B cell (primary cell): Measurements from ENCODE around the gene NDST1. TPM values are rescaled to one million over a fixed set of nuclear protein-coding genes. Genes with fewer than 3 reads are reported as not detected.

Experiments used
- ATAC-seq: fragments of 200-7000 bp; cut with Tn5 transposase; one replicate; pipeline ENCODE4 v1.10.0; 2021; ENCODE audit warnings: low read depth, mild to moderate bottlenecking, moderate number of reproducible peaks, moderate library complexity
- CTCF ChIA-PET: fragments of 350-600 bp; sonication (Branson Sonifier 250); formaldehyde crosslinking; loops from one replicate; lab custom pipeline; 2021; ENCODE audit warnings: antibody characterized with exemption, inconsistent platforms; lab: Charles Lee
- POLR2A ChIA-PET: fragments of 350-600 bp; sonication (Branson Sonifier 250); formaldehyde crosslinking; loops from one replicate; lab custom pipeline; 2021; ENCODE audit warnings: antibody characterized with exemption; lab: Charles Lee
- DNase-seq: peaks from one replicate; pipeline ENCODE4 v3.0.0; 2013
- H2AFZ ChIP-seq: 2 replicates; pipeline ENCODE4 v1.6.1; 2012; ENCODE audit warnings: mild to moderate bottlenecking, low read depth, low read length; ENCODE audit not compliant: insufficient read depth, poor library complexity, severe bottlenecking
- H3K27ac ChIP-seq, 2 donors: 1 replicate in 1 of 2; 2 replicates in 1 of 2; pipeline ENCODE4 v1.5.1; 2012 to 2013; ENCODE audit warnings: low read length in 2 of 2, mild to moderate bottlenecking in 2 of 2, moderate library complexity in 1 of 2
- H3K27me3 ChIP-seq, 4 experiments: fragments of 200-600 bp in 1 of 4; sonication (generic) in 1 of 4; replicated peaks in 1 of 4; 1 replicate in 2 of 4; 2 replicates in 2 of 4; pipeline versions ENCODE4 v1.6.1 to v1.7.0; 2013 to 2016; ENCODE audit warnings: low read length in 3 of 4, mild to moderate bottlenecking in 2 of 4, mixed read lengths in 1 of 4, moderate library complexity in 1 of 4; ENCODE audit not compliant: insufficient read depth in 4 of 4, control insufficient read depth in 3 of 4; ENCODE audit errors: control extremely low read depth in 1 of 4
- H3K36me3 ChIP-seq, 2 experiments: replicated peaks in 1 of 2; 1 replicate in 1 of 2; 2 replicates in 1 of 2; pipeline versions ENCODE4 v1.6.1 to v1.7.1; 2013; ENCODE audit warnings: low read length in 1 of 2; ENCODE audit not compliant: insufficient read depth in 2 of 2, control insufficient read depth in 1 of 2; ENCODE audit errors: control extremely low read depth in 1 of 2, extremely low read depth in 1 of 2
- H3K4me1 ChIP-seq, 2 donors: fragments of 200-600 bp in 1 of 2; sonication (generic) in 1 of 2; 1 replicate in 1 of 2; 2 replicates in 1 of 2; pipeline versions ENCODE4 v1.5.1 to v1.6.1; 2013 to 2017; ENCODE audit warnings: low read length in 2 of 2; ENCODE audit not compliant: control insufficient read depth in 2 of 2, insufficient read depth in 2 of 2
- H3K4me2 ChIP-seq: replicated peaks from 2 replicates; pipeline ENCODE3; 2012; ENCODE audit warnings: mild to moderate bottlenecking, low read depth, low read length; ENCODE audit not compliant: poor library complexity, severe bottlenecking
- H3K4me3 ChIP-seq, 5 experiments: fragments of 200-600 bp in 1 of 5; sonication (generic) in 1 of 5; 1 replicate in 3 of 5; 2 replicates in 2 of 5; pipeline versions ENCODE4 v1.5.1 to v1.7.0; 2011 to 2016; ENCODE audit warnings: low read length in 4 of 5, mild to moderate bottlenecking in 4 of 5, low read depth in 2 of 5, control low read depth in 1 of 5, moderate library complexity in 1 of 5; ENCODE audit not compliant: insufficient read depth in 1 of 5; ENCODE audit errors: control extremely low read depth in 1 of 5, extremely low read depth in 1 of 5
- H3K79me2 ChIP-seq: fragments of 200-600 bp; sonication (generic); one replicate; pipeline ENCODE4 v1.6.0; 2016; ENCODE audit warnings: low read length; ENCODE audit not compliant: control insufficient read depth, insufficient read depth
- H3K9ac ChIP-seq: fragments of 200-600 bp; sonication (generic); 2 replicates; pipeline ENCODE4 v1.6.1; 2017; ENCODE audit warnings: mild to moderate bottlenecking, low read length, moderate library complexity
- H3K9me3 ChIP-seq, 3 donors: one replicate each; pipeline versions ENCODE4 v1.6.1 to v1.7.1; 2013; ENCODE audit warnings: low read length in 2 of 3; ENCODE audit not compliant: control insufficient read depth in 2 of 3, insufficient read depth in 1 of 3; ENCODE audit errors: control extremely low read depth in 1 of 3
- H4K20me1 ChIP-seq: 2 replicates; pipeline ENCODE4 v1.6.0; 2012; ENCODE audit warnings: mild to moderate bottlenecking, low read length; ENCODE audit not compliant: insufficient read depth, control insufficient read depth, poor library complexity, severe bottlenecking
- H3K27ac Mint-ChIP-seq: one replicate; pipeline ENCODE4 v1.8.0; 2021; ENCODE audit warnings: mixed read lengths
- H3K27me3 Mint-ChIP-seq: one replicate; pipeline ENCODE4 v1.8.0; 2021; ENCODE audit warnings: mixed read lengths
- H3K4me1 Mint-ChIP-seq: one replicate; pipeline ENCODE4 v1.8.0; 2021; ENCODE audit warnings: mixed read lengths
- H3K4me3 Mint-ChIP-seq: one replicate; pipeline ENCODE4 v1.8.0; 2021; ENCODE audit warnings: mixed read lengths
- H3K9me3 Mint-ChIP-seq: one replicate; pipeline ENCODE4 v1.8.0; 2022; ENCODE audit warnings: mixed read lengths; ENCODE audit not compliant: insufficient read depth
- CTCF ChIP-seq: fragments of 200-600 bp; IDR thresholded peaks from one replicate; pipeline ENCODE4 v1.8.0; 2022; ENCODE audit warnings: antibody characterized with exemption, mild to moderate bottlenecking
- EZH2 ChIP-seq: IDR thresholded peaks from 2 replicates; pipeline ENCODE4 v1.6.1; 2012; ENCODE audit warnings: borderline replicate concordance, low read depth, mild to moderate bottlenecking, moderate library complexity, low read length; ENCODE audit not compliant: insufficient read depth, poor library complexity, severe bottlenecking
- WGBS: methylation state at CpG from one replicate; pipeline ENCODE4 v1.1.5; 2013; ENCODE audit warnings: missing lambda C conversion rate; ENCODE audit not compliant: insufficient coverage; 5-methylcytosine and 5-hydroxymethylcytosine counted together
- intact Hi-C: fragments of 100-400 bp; cut with micrococcal nuclease; formaldehyde crosslinking; loops from one replicate; pipeline ENCODE4 v1.10.0; 2022
- polyA plus RNA-seq: library from polyadenylated mRNA; depleted of rRNA; stranded (reverse); fragments of >200 nt; gene quantifications from 2 replicates; pipeline ENCODE4 v1.2.3, GENCODE V29; 2012
- total RNA-seq, 2 donors: library from RNA; stranded (reverse); fragments of 120-200 nt in 1 of 2; gene quantifications; 1 replicate in 1 of 2; 2 replicates in 1 of 2; pipeline versions ENCODE4 v1.2.3 to v1.2.4, GENCODE V29; 2013 to 2022

NDST1 gene
- total and polyA plus RNA-seq, 2 donors (not counting 1 experiment from before 2014, with no cell fraction given), result 4.3 to 7.0 TPM

- Histone ChIP-seq H3K9ac (no peak overlapping the region), H3K4me1 (no peaks in the 10 kb centered on the region), H2AFZ (no peak overlapping the region), H3K27me3 (peaks cover 0 to 5% (median 1%) of the 10 kb centered on the region in 4 experiments), H3K4me2 (no peak overlapping the region), H3K36me3 (no peaks in the 10 kb centered on the region), H4K20me1 (no peaks in the 10 kb centered on the region), H3K4me3 (no peak overlapping the region), H3K79me2 (no peaks in the 10 kb centered on the region), H3K9me3 (peaks cover 0 to 3% (median 0%) of the 10 kb centered on the region in 3 donors), H3K27ac (no peak overlapping the region)
- CTCF ChIA-PET, result no interaction called here
- Mint-ChIP-seq H3K9me3 (no peaks in the 10 kb centered on the region), H3K4me3 (no peak overlapping the region), H3K27ac (no peak overlapping the region), H3K4me1 (no peaks in the 10 kb centered on the region), H3K27me3 (peaks cover 15% of the 10 kb centered on the region)
- DNase-seq, result no peak
- no peak for ATAC-seq
- intact Hi-C loops, result no loop called here
- no peak for TF ChIP-seq EZH2
- TF ChIP-seq CTCF, result no peak
- POLR2A ChIA-PET, result no interaction called here
- 92% methylated on average over 16 of the region's 16 CpGs for WGBS
These were observed 71.0 kb downstream of the NDST1 start for GRCh38 chr5:150578781-150579461.
